Psoas muscle (tissue), 8 donors: ENCODE measurements around the gene ENPP6. TPM values are rescaled to one million over a fixed set of nuclear protein-coding genes. Genes with fewer than 3 reads are reported as not detected.

ENCODE experiments used
- ATAC-seq, 4 donors: fragments of 200-7000 bp; cut with Tn5 transposase; one replicate each; pipeline ENCODE4 v1.9.1; 2020; ENCODE audit warnings: moderate library complexity in 3 of 4, mild to moderate bottlenecking in 2 of 4
- DNase-seq, 2 donors: peaks; one replicate each; pipeline ENCODE4 v3.0.0-alpha.2; 2020
- H3K27ac ChIP-seq: fragments of 200-600 bp; one replicate; pipeline ENCODE4 v1.8.0; 2022
- H3K27me3 ChIP-seq, 3 donors: fragments of 200-600 bp in 1 of 3; one replicate each; pipeline versions ENCODE4 v1.6.1 to v1.8.0; 2013 to 2022; ENCODE audit warnings: low read length in 2 of 3, mild to moderate bottlenecking in 2 of 3, moderate library complexity in 1 of 3; ENCODE audit not compliant: insufficient read depth in 3 of 3
- H3K36me3 ChIP-seq, 2 donors: fragments of 200-600 bp in 1 of 2; one replicate each; pipeline versions ENCODE4 v1.6.1 to v1.8.0; 2013 to 2022; ENCODE audit warnings: low read depth in 1 of 2, mild to moderate bottlenecking in 1 of 2, moderate library complexity in 1 of 2; ENCODE audit not compliant: insufficient read depth in 1 of 2
- H3K4me1 ChIP-seq: fragments of 200-600 bp; one replicate; pipeline ENCODE4 v1.8.0; 2022
- H3K4me3 ChIP-seq: fragments of 200-600 bp; one replicate; pipeline ENCODE4 v1.8.0; 2022; ENCODE audit warnings: mild to moderate bottlenecking
- H3K9me3 ChIP-seq: fragments of 200-600 bp; one replicate; pipeline ENCODE4 v1.8.0; 2022
- CTCF ChIP-seq: fragments of 200-600 bp; IDR thresholded peaks from one replicate; pipeline ENCODE4 v1.8.0; 2022; ENCODE audit warnings: antibody characterized with exemption
- WGBS, 3 donors: extraction: QIAGEN DNeasy Blood & Tissue Kit; methylation state at CpG; one replicate each; pipeline versions ENCODE4 v1.1.6 to v1.1.7; 2013; 5-methylcytosine and 5-hydroxymethylcytosine counted together
- intact Hi-C, 2 donors: fragments of 100-400 bp; cut with DNase I; formaldehyde crosslinking; loops; one replicate each; pipeline versions ENCODE4 v1.11.0 to v1.14.2; 2022
- polyA plus RNA-seq, 3 donors: library from polyadenylated mRNA; stranded (reverse); fragments of 200-250 nt; gene quantifications; one replicate each; pipeline ENCODE4 v1.2.3, GENCODE V29; 2013
- total RNA-seq, 4 donors: library from RNA; stranded (reverse); fragmentation: NEBNext Ultra II Directional in 2 of 4; extraction: Animal tissue kit (Norgen Biotek cat#: 25700) in 2 of 4; gene quantifications; one replicate each; pipeline versions ENCODE4 v1.2.1 to v1.2.4, GENCODE V29; 2021 to 2023
- donor health status: healthy with polysubstance abuse.
- donor health status: DM: no; HTN: no; CAD: no; lungs with moderate emphysema.
- donor health status: Bipolar disorder and iron deficiency.
- donor health status: healthy.
- donor health status: DM: yes; HTN: yes; CAD: no.
- donor health status: DM: no; HTN: no; CAD: no.
- donor health status: DM: no; HTN: no; CAD: no.
- donor health status: DM: yes; HTN: yes; CAD: no.

Gene ENPP6
- total and polyA plus RNA-seq, 7 donors, result 0.05 to 0.79 (median 0.11) TPM; not detected in 1

DNA sequence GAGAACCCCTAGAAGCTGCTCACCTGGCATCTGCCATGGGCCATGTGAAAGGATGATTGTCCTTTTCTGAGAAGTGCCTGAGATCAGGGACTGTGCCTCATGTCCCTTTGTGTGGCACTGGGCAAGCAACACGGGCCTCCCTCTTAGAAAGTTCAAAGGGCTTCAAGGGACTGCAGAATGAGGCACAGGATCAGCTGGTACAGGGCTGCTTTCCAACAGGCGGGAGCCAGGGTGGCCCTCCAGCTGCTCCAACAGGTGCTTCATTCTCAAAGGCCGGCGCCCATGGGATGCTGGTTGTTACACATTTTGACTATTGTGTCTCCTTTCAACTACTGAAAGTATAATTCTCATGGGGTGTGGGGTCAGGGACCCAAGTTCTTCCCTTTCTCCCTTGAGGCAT lies 114.7 kb downstream of the ENPP6 start:
- TF ChIP-seq CTCF, result no peak
- no peaks in the 10 kb centered on the region for H3K36me3 ChIP-seq
- no peaks in the 10 kb centered on the region for H3K27me3 ChIP-seq
- no peaks in the 10 kb centered on the region for H3K9me3 ChIP-seq
- no peaks in the 10 kb centered on the region for H3K4me1 ChIP-seq
- no peak for ATAC-seq
- no peak overlapping the region for H3K27ac ChIP-seq
- H3K4me3 ChIP-seq, result no peak overlapping the region
- 38 to 64% (median 50%) methylated on average over 4 of the region's 4 CpGs for WGBS, 3 donors
- no peak for DNase-seq
- intact Hi-C loops, result no loop called here

DNA sequence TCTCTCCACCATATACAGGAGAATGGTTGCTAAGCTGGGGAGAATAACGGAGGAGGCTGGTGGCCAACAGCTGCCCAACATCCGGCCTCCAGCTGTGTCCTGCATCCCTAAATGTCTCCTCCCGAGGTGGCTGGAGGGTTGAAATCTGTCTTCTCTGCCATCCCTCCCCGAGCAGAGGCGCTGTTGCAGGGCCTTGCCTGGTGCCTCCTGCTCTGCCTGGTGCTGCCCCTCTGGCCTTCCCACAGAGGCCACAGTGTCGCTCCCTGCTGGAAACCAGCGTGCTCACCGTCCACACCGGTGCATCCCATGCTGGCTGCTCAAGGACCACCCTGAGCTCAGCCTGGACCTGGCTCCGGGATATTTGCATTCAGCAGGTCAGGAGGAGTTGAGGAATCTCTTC lies 115.2 kb downstream of the ENPP6 start:
- intact Hi-C loops, result no loop called here
- Histone ChIP-seq H3K27me3 (no peaks in the 10 kb centered on the region), H3K27ac (no peak overlapping the region), H3K36me3 (no peaks in the 10 kb centered on the region), H3K4me1 (no peaks in the 10 kb centered on the region), H3K4me3 (no peak overlapping the region), H3K9me3 (no peaks in the 10 kb centered on the region)
- 66 to 73% (median 73%) methylated on average over 10 of the region's 10 CpGs for WGBS, 3 donors
- no peak for ATAC-seq
- no peak for TF ChIP-seq CTCF
- no peak for DNase-seq

- no peak overlapping the region for H3K4me3 ChIP-seq
- TF ChIP-seq CTCF, result no peak
- intact Hi-C loops, result loop anchor here in 1 of 2 donors (2.0 kb wide), 1 partner anchor 261 kb away; no protein-coding TSS in a partner anchor
- H3K4me1 ChIP-seq, result no peaks in the 10 kb centered on the region
- H3K27me3 ChIP-seq, result peaks cover 0 to 6% (median 0%) of the 10 kb centered on the region in 3 donors
- no peaks in the 10 kb centered on the region for H3K36me3 ChIP-seq
- ATAC-seq, result no peak
- WGBS, 3 donors, result 86 to 96% (median 93%) methylated on average over 11 of the region's 11 CpGs
- no peak overlapping the region for H3K27ac ChIP-seq
- DNase-seq, result no peak
- no peaks in the 10 kb centered on the region for H3K9me3 ChIP-seq
Observed at GRCh38 chr4:184101711-184102110, 116.0 kb downstream of the ENPP6 start.

DNA sequence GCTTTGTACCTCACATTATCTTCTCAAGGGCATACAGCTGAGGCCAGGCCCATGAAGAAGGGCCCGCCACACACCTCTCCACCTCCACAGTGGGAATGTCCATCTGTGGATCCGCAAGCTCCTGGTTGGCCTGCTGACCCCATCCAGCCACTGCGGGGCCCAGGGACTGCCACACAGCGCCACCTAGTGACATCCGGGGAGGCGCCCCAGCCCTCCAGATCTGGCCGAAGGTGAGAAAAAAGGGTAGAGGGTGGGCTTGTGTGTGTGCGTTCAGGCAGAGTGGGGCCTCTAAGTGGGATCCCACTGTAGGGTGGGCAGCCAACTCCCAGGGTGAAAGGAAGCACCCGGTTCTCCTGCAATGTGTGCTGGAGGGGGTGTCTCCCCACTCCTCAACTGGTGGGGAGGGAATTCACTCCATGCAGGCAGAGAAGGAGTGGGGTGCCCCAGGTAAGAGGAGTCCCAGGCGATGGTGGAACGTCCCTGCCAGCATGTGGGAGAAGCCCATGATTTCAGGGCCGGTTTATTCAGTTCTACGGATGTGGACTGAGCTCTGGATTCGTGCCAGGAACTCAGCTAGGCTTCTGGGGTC lies 117.3 kb downstream of the ENPP6 start:
- peaks cover 0 to 6% (median 0%) of the 10 kb centered on the region in 3 donors for H3K27me3 ChIP-seq
- peak; percentile 31 to 76 for DNase-seq
- H3K4me1 ChIP-seq, result no peaks in the 10 kb centered on the region
- H3K9me3 ChIP-seq, result no peaks in the 10 kb centered on the region
- H3K36me3 ChIP-seq, result no peaks in the 10 kb centered on the region
- H3K27ac ChIP-seq, result no peak overlapping the region
- H3K4me3 ChIP-seq, result no peak overlapping the region
- intact Hi-C loops, result loop anchor here (1.0 to 2.0 kb wide), 2 partner anchors 260 kb away; no protein-coding TSS in a partner anchor
- peak; percentile 44 to 91 (median 70) for ATAC-seq
- TF ChIP-seq CTCF, result peak; percentile 44
- WGBS, 3 donors, result 26 to 76% (median 50%) methylated on average over 13 to 14 of the region's 14 CpGs

- no peak overlapping the region for H3K27ac ChIP-seq
- peaks cover 0 to 6% (median 0%) of the 10 kb centered on the region in 3 donors for H3K27me3 ChIP-seq
- H3K4me1 ChIP-seq, result no peaks in the 10 kb centered on the region
- ATAC-seq (no peak), DNase-seq (no peak)
- no peak overlapping the region for H3K4me3 ChIP-seq
- WGBS, 3 donors, result 40 to 72% (median 50%) methylated on average over 10 of the region's 10 CpGs
- TF ChIP-seq CTCF, result no peak
- H3K9me3 ChIP-seq, result no peaks in the 10 kb centered on the region
- intact Hi-C loops, result no loop called here
- H3K36me3 ChIP-seq, result no peaks in the 10 kb centered on the region
Observed at GRCh38 chr4:184099535-184099966, 118.1 kb downstream of the ENPP6 start.
